Measurements from ENCODE around the gene CEP128.
A peak's percentile ranks its signal among the peaks of the same experiment; 100 is the strongest.

The CEP128 gene

GRCh38 chr14:80776657-80777056, 164.9 kb downstream of the CEP128 start:
- Histone ChIP-seq H3K9me3 (ENCODE audit: insufficient read depth, low read length, severe bottlenecking) (peaks cover 5% of the 10 kb centered on the region), H4K20me1 (ENCODE audit: insufficient read depth, low read length) (no peaks in the 10 kb centered on the region), H3K4me3 (ENCODE audit: low read depth in 1 of 2, low read length in 2 of 2) (no peak overlapping the region), H3K9ac (ENCODE audit: low read depth, low read length) (no peak overlapping the region), H3K27ac (ENCODE audit: low read length) (no peak overlapping the region), H3K79me2 (ENCODE audit: insufficient read depth, low read length) (no peaks in the 10 kb centered on the region), H3K36me3 (ENCODE audit: insufficient read depth, low read length) (peaks cover 46% of the 10 kb centered on the region), H3K4me1 (ENCODE audit: insufficient read depth, low read length) (no peaks in the 10 kb centered on the region), H3K4me2 (ENCODE audit: insufficient read depth, low read length) (no peak overlapping the region), H2AFZ (ENCODE audit: low read depth, low read length) (no peak overlapping the region), H3K27me3 (ENCODE audit: insufficient read depth, low read length, poor library complexity) (no peaks in the 10 kb centered on the region)
- TF ChIP-seq EZH2 (IDR thresholded peaks at IDR 0.05; ENCODE audit: borderline replicate concordance, low read depth, low read length, severe bottlenecking) (no peak), CTCF (IDR thresholded peaks at IDR 0.05; ENCODE audit: borderline replicate concordance, extremely low read depth, low read length, poor library complexity, severe bottlenecking) (no peak)
- ATAC-seq (ENCODE audit: insufficient read depth, low read depth): no peak
- DNase-seq: no peak

GRCh38 chr14:80776186-80776585, 165.4 kb downstream of the CEP128 start:
- H3K27me3 ChIP-seq (ENCODE audit: insufficient read depth, low read length, poor library complexity): no peaks in the 10 kb centered on the region
- TF ChIP-seq CTCF (IDR thresholded peaks at IDR 0.05; ENCODE audit: borderline replicate concordance, extremely low read depth, low read length, poor library complexity, severe bottlenecking) (no peak), EZH2 (IDR thresholded peaks at IDR 0.05; ENCODE audit: borderline replicate concordance, low read depth, low read length, severe bottlenecking) (no peak)
- no peak for ATAC-seq (ENCODE audit: insufficient read depth, low read depth)

DNA sequence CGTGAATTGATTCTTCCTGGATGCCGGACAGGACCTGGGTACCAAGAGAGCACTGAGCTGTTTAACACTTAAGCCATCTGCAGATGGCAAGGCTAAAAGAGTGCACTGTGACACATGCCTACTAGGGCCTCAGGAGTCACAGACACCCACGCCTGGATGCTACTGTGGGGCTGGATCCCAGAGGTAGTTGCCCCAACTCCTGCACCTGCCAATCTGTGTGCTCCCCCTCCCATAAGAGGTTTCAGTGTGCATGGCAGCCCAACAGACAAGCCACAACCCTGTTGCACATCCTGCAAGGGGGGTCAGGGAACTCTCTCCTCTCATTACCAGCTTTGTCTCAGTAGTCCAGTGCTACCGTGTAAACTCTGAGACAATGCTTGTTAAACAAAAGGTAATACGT, 169.0 kb downstream of the CEP128 start:
- Histone ChIP-seq H3K27ac (ENCODE audit: low read length) (no peak overlapping the region), H2AFZ (ENCODE audit: low read depth, low read length) (no peak overlapping the region), H3K9me3 (ENCODE audit: insufficient read depth, low read length, severe bottlenecking) (peaks cover 5% of the 10 kb centered on the region), H4K20me1 (ENCODE audit: insufficient read depth, low read length) (no peaks in the 10 kb centered on the region), H3K79me2 (ENCODE audit: insufficient read depth, low read length) (no peaks in the 10 kb centered on the region), H3K4me2 (ENCODE audit: insufficient read depth, low read length) (no peak overlapping the region), H3K9ac (ENCODE audit: low read depth, low read length) (no peak overlapping the region), H3K4me1 (ENCODE audit: insufficient read depth, low read length) (no peaks in the 10 kb centered on the region), H3K27me3 (ENCODE audit: insufficient read depth, low read length, poor library complexity) (no peaks in the 10 kb centered on the region), H3K36me3 (ENCODE audit: insufficient read depth, low read length) (peaks cover 42% of the 10 kb centered on the region), H3K4me3 (ENCODE audit: low read depth in 1 of 2, low read length in 2 of 2) (no peak overlapping the region)
- DNase-seq: peak; percentile 36
- peak; percentile 65 for ATAC-seq (ENCODE audit: insufficient read depth, low read depth)
- TF ChIP-seq CTCF (IDR thresholded peaks at IDR 0.05; ENCODE audit: borderline replicate concordance, extremely low read depth, low read length, poor library complexity, severe bottlenecking): no peak
- TF ChIP-seq EZH2 (IDR thresholded peaks at IDR 0.05; ENCODE audit: borderline replicate concordance, low read depth, low read length, severe bottlenecking): no peak

More at GRCh38 chr14:80776186-80776585, 165.4 kb downstream of the CEP128 start:
- Histone ChIP-seq H3K4me1 (ENCODE audit: insufficient read depth, low read length) (no peaks in the 10 kb centered on the region), H2AFZ (ENCODE audit: low read depth, low read length) (no peak overlapping the region), H3K27ac (ENCODE audit: low read length) (no peak overlapping the region), H3K4me2 (ENCODE audit: insufficient read depth, low read length) (no peak overlapping the region), H3K36me3 (ENCODE audit: insufficient read depth, low read length) (peaks cover 48% of the 10 kb centered on the region), H3K9ac (ENCODE audit: low read depth, low read length) (no peak overlapping the region), H3K4me3 (ENCODE audit: low read depth in 1 of 2, low read length in 2 of 2) (no peak overlapping the region), H4K20me1 (ENCODE audit: insufficient read depth, low read length) (no peaks in the 10 kb centered on the region), H3K9me3 (ENCODE audit: insufficient read depth, low read length, severe bottlenecking) (peaks cover 5% of the 10 kb centered on the region), H3K79me2 (ENCODE audit: insufficient read depth, low read length) (no peaks in the 10 kb centered on the region)
- no peak for DNase-seq

GRCh38 chr14:80771201-80771600, 170.3 kb downstream of the CEP128 start:
- H3K27ac ChIP-seq (ENCODE audit: low read length): no peak overlapping the region
- H3K36me3 ChIP-seq (ENCODE audit: insufficient read depth, low read length): peaks cover 34% of the 10 kb centered on the region
- no peaks in the 10 kb centered on the region for H3K4me1 ChIP-seq (ENCODE audit: insufficient read depth, low read length)
- no peak overlapping the region for H2AFZ ChIP-seq (ENCODE audit: low read depth, low read length)
- ATAC-seq (ENCODE audit: insufficient read depth, low read depth): no peak
- H4K20me1 ChIP-seq (ENCODE audit: insufficient read depth, low read length): no peaks in the 10 kb centered on the region
- no peak overlapping the region for H3K4me3 ChIP-seq (ENCODE audit: low read depth in 1 of 2, low read length in 2 of 2)
- TF ChIP-seq EZH2 (IDR thresholded peaks at IDR 0.05; ENCODE audit: borderline replicate concordance, low read depth, low read length, severe bottlenecking) (no peak), CTCF (IDR thresholded peaks at IDR 0.05; ENCODE audit: borderline replicate concordance, extremely low read depth, low read length, poor library complexity, severe bottlenecking) (no peak)
- H3K27me3 ChIP-seq (ENCODE audit: insufficient read depth, low read length, poor library complexity): no peaks in the 10 kb centered on the region
- peaks cover 5% of the 10 kb centered on the region for H3K9me3 ChIP-seq (ENCODE audit: insufficient read depth, low read length, severe bottlenecking)
- DNase-seq: no peak
- no peaks in the 10 kb centered on the region for H3K79me2 ChIP-seq (ENCODE audit: insufficient read depth, low read length)
- no peak overlapping the region for H3K4me2 ChIP-seq (ENCODE audit: insufficient read depth, low read length)
- no peak overlapping the region for H3K9ac ChIP-seq (ENCODE audit: low read depth, low read length)

All from DND-41 (cell line).